ENCODE data around the gene GAK. TPM values are rescaled to one million over a fixed set of nuclear protein-coding genes. Genes with fewer than 3 reads are reported as not detected.

Gene GAK
- total RNA-seq, 1 experiment from 2014 or later: 67.2 TPM

GRCh38 chr4:893276-893994 lies 38.7 kb downstream of the GAK start:
- DNase-seq (ENCODE audit: extremely low read depth, low read depth): no peak

- no peak for DNase-seq (ENCODE audit: extremely low read depth, low read depth)
Measured at GRCh38 chr4:892780-893179, 39.3 kb downstream of the GAK start.

- DNase-seq (ENCODE audit: extremely low read depth, low read depth): no peak
Measured at GRCh38 chr4:891747-892146, 40.4 kb downstream of the GAK start.

GRCh38 chr4:890036-890695 lies 42.0 kb downstream of the GAK start:
- DNase-seq (ENCODE audit: extremely low read depth, low read depth): no peak

GRCh38 chr4:889516-889915 lies 42.6 kb downstream of the GAK start:
- DNase-seq (ENCODE audit: extremely low read depth, low read depth): no peak

GRCh38 chr4:888029-888428 lies 44.1 kb downstream of the GAK start:
- no peak for DNase-seq (ENCODE audit: extremely low read depth, low read depth)

- DNase-seq (ENCODE audit: extremely low read depth, low read depth): no peak
Measured at GRCh38 chr4:887034-887763, 44.9 kb downstream of the GAK start.

- DNase-seq (ENCODE audit: extremely low read depth, low read depth): no peak
Measured at GRCh38 chr4:886244-886643, 45.9 kb downstream of the GAK start.

GRCh38 chr4:885353-885752 lies 46.8 kb downstream of the GAK start:
- DNase-seq (ENCODE audit: extremely low read depth, low read depth): no peak

- no peak for DNase-seq (ENCODE audit: extremely low read depth, low read depth)
Measured at GRCh38 chr4:884896-885295, 47.2 kb downstream of the GAK start.

GRCh38 chr4:884259-884658 lies 47.9 kb downstream of the GAK start:
- no peak for DNase-seq (ENCODE audit: extremely low read depth, low read depth)

- no peak for DNase-seq (ENCODE audit: extremely low read depth, low read depth)
Measured at GRCh38 chr4:883377-884095, 48.6 kb downstream of the GAK start.

- no peak for DNase-seq (ENCODE audit: extremely low read depth, low read depth)
Measured at GRCh38 chr4:882646-883045, 49.5 kb downstream of the GAK start.

GRCh38 chr4:881709-882108 lies 50.4 kb downstream of the GAK start:
- DNase-seq (ENCODE audit: extremely low read depth, low read depth): no peak

GRCh38 chr4:880684-881405 lies 51.3 kb downstream of the GAK start:
- DNase-seq (ENCODE audit: extremely low read depth, low read depth): no peak

GRCh38 chr4:879729-880077 lies 52.4 kb downstream of the GAK start:
- no peak for DNase-seq (ENCODE audit: extremely low read depth, low read depth)

- no peak for DNase-seq (ENCODE audit: extremely low read depth, low read depth)
Measured at GRCh38 chr4:878796-879728, 53.1 kb downstream of the GAK start.

- DNase-seq (ENCODE audit: extremely low read depth, low read depth): no peak
Measured at GRCh38 chr4:877502-877901, 54.6 kb downstream of the GAK start.

GRCh38 chr4:876780-877179 lies 55.3 kb downstream of the GAK start:
- DNase-seq (ENCODE audit: extremely low read depth, low read depth): no peak

Measured in NCI-H460 (cell line).